GM18873 (cell line): Measurements from ENCODE around the gene FRYL.
A peak's percentile ranks its signal among the peaks of the same experiment; 100 is the strongest.
"Not testable (repeated sequence)": the region's sequence is repeated elsewhere in the genome, so short reads cannot be mapped to it uniquely, and the experiment has no call there.

ENCODE experiments used
- ATAC-seq: cut with Tn5 transposase; IDR thresholded peaks from one replicate; pipeline ENCODE4 v1.9.1; 2021; ENCODE audit warnings: mild to moderate bottlenecking, moderate library complexity, moderate number of reproducible peaks; ENCODE audit not compliant: unreplicated experiment, low FRiP score

Gene FRYL

DNA sequence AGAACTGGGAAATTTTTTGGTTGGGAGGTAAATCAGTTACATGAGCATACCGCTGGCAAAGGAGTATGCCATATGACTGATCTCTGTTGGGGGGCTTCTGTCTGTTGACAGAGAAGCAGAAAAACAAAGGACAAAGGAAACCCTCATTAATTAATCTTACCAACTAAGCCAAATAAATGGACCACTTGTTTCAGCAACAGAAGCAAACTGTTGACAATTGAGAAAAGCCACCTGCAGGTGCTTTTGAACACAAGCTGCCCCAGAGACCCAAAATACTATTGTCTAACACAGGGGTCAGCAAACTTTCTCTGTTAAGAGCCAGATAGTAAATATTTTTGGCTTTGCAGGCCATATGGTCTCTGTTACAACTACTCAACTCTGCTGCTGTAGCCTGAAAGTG lies 7.0 kb upstream of the FRYL start:
- ATAC-seq = no peak

DNA sequence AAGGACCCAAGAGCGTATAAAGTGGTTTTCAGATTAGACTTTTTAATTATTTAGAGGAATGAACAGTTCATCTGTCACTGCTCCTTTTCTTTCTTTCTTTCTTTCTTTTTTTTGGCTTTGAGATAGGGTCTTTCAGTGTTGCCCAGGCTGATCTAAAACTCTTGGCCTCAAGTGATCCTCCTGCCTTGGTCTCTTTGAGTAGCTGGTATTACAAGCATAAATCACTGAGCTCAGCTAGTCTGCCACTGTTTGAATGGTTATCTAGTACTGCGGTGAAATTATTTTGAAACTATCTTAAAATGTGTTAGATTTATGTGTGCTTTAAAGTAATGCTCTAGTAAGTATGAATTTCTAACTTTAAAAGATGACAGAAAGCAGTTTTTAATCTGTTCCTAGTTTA lies 6.5 kb upstream of the FRYL start:
- ATAC-seq = no peak

DNA sequence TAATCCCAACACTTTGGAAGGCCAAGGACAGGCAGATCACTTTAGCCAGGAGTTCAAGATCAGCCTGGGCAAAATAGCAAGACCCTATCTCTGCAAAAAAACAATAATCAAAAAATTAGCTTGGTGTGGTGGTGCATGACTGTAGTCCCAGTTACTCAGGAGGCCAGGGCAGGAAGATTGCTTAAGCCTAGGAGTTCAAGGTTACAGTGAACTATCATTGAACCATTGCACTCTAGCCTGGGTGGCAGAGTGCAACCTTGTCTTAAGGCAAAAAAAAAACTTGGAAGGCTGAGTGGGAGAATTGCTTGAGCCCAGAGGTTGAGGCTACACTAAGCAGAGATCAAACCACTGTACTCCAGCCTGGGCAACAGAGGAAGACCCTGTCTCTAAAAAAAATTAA lies 5.2 kb upstream of the FRYL start:
- no peak for ATAC-seq

DNA sequence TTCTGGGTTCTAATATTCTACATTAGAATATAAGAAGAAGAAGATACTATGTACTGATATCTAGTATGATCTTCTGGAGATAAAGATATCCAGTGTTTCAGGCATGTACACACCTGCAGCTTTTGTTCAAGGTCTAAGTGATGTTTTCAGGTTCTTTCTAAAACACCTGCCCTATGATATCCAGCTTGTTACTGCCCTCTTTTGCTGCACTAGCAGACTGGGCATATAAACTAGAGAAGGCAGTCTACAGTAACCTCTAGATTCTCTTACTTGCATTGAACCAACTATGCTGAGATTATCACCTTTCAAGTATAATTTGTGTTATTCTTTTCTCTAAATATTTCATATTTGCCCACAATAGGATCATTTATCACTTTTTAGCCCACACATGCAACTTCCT lies 1.9 kb upstream of the FRYL start:
- ATAC-seq = no peak

DNA sequence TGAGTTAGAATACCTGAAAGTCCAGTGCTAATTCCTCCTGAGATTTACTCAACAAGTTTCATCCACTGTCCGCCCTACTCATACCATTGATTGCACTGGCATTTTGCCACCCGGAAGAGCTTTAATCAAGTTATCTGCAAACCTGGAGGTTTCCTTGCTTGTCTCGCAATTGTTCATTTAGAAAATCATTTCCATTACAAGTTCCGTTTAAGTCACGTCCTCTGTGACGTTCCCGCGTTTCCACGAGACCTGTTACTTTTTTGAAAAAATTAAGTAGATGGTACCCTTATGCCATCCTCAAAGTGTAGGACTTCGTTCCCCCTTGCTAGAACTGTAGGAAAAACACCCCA lies 761 bp upstream of the FRYL start:
- ATAC-seq = no peak

DNA sequence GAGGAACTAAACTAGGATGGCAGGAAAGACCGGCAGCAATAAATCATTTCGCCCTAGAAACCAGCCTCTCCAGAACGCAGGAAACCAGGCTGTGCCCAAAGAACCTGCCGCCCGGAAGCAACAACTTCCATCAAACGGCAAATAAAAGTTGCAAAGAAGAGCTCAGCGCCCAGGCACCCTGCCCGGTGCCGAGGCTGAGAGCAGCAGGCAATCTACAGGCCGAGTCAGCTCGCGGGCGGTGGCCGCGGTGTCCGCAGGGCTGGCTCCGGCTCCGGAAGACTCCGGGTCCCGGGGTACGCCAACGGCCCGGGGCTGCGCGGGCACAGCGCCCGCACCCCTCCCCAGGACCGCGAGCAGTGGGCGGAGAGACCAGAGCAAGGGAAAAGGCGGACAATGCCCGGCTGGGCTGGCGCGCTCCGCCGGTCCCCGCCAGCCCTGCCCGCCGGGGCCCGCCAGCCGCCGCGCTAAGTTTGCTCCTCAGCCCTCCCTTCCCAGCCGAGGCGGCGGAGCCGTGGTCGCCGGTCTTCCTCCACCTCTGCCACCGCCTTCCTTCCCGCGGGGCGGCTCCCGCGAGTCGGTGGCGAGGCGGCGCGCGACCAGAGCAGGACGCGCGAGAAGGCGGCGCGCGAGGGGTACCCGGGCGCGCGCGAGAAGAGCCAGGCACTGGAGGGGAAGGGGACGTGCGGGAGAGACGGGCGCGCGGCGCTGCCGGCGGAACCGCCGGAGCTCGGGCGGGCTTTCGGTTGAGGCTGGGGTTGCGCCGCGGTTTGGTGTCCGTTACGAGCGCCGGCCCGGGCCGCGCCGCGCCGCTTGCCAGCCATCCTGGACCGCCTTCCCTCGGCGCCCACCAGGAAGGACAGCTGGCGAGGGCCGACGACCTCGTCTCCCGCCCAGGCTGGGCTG lies 733 bp downstream of the FRYL start:
- ATAC-seq = peak; percentile 21

DNA sequence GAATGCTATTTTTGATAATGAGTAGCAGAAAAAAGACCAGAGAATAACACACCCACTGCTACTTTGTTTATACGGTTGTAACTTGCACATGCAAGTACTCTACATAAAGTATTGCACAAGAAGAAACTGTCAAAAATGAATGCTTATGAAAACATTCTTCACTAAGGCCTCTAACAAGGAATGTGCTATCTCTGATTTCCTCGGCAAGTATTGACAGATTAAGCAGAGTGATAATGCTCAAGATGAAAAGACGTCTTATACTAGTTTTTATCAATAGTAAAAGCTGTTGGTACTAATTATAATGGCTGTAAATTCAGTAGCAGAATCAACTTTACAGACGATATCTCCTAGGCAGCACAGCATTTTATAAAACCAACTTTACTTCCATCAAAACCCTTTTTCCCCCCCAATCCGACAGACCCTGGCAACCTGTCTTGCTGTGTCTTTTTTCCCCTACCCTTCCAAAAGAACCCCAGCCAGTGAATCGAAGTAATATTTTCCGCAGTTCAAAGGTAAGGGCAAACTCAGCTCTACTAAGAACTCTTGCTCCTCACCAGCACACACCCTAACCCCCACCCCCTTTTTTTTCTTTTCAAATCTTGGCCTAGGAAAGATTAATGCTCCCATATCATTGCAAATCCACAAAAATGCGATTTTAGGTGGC lies 1.5 kb downstream of the FRYL start:
- ATAC-seq = no peak

DNA sequence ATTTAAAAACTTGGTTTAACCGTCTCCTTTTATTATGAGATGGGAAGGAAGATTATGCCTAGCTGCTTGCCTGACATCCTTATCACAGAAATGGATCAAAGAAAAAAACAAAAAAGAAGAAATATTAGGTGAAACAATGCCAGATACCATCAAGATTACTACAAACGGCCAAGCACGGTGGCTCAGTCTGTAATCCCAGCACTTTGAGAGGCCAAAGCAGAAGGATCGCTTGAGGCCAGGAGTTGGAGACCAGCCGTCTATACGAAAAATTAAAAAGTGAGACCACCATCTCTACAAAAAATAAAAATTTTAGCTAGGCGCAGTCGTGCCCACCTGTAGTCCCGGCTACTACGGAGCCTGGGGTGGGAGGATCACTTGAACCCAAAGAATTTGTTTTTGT lies 2.3 kb downstream of the FRYL start:
- ATAC-seq = no peak

DNA sequence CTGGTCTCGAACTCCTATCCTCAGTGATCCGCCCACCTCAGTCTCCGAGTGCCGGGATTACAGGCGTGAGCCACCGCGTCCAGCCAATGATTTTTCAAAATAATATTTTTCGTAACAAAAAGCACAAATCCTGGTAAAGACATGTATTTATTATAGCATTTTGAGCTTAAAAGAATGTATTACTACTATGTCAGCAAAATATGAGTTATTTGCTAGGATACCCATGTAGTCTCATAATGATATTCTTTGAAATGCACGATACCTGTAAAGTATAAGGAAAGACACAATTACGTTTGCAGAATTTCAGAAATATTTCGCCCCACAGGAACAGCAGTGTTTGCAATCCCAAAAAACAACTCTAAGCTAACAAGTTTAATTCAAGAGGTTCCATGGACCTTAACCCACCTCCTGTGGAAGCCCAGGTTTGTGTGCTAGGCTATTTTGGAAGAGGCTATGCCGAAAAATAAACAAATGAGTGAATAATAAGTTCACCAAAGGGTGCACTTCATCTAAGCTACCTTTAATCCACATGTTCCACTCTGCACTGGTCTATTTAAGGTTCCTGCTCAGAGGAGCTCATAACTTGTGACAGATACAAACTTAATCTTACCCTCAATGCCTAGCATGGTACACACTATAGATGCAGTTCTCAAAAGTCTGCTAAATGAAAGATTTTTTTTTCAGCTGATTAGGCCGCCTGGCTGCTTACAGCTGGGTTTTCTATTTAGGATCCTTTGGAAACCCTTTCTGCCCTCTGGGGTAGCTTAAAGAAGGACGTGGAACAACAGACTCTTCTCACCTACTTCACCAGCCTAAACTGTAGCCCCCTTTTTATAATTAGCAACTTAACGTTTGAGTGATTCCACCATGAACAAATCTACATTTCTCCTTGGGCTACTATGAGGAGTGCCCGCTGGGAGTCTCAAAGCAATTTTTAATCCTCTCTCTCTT lies 5.0 kb downstream of the FRYL start:
- ATAC-seq = no peak

DNA sequence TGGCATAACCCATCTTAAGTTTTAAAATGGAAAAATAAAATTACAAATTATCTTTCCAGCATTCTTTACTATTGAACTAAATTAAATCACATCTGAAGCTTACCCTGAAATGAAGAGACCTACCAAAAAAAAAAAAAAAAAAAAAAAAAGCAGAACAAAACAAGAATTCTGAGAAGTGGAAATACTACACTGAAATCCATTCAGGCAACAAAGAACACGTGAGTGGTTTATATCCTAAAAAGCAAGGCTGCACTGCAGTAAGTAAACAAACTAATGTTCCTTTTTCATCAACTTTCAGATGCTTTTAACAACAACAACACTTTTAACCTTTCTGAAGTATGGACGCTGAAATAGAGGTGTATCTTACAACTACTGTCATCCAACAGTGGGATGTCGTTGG lies 7.5 kb downstream of the FRYL start:
- no peak for ATAC-seq

DNA sequence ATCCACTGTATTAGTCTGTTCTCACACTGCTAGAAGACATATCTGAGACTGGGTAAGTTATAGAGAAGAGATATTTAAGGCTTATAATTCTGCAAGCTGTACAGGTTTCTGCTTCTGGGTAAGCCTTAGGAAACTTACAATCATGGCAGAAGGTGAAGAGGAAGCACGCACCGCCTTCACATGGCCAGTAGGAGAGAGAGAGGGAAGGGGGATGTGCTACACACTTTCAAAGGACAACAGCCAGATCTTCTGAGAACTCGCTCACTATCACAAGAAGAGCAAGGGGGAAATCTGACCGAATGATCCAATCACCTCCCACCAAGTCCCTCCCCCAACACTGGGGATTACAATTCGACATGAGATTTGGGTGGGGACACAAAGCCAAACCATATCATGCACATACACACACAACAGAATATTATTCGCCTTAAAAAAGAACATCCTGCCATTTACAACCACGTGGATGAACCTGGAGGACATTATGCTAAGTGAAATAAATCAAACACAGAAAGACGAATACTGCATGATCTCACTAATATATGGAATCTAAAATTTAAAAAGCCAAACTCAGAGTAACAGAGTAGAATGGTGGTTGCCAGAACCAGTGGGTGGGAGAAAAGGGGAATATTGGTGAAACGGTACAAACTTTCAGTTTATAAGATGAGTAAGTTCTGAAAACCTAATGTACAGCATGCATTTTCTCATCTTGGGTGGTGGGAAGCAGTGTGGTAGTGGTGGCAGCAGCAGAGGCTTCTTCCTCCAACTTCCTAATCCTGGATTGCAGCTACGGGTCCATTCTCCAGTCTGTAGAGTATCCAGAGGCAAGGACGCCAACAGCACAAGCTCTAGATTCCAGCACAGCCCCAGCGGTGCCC lies 12.8 kb downstream of the FRYL start:
- no peak for ATAC-seq

DNA sequence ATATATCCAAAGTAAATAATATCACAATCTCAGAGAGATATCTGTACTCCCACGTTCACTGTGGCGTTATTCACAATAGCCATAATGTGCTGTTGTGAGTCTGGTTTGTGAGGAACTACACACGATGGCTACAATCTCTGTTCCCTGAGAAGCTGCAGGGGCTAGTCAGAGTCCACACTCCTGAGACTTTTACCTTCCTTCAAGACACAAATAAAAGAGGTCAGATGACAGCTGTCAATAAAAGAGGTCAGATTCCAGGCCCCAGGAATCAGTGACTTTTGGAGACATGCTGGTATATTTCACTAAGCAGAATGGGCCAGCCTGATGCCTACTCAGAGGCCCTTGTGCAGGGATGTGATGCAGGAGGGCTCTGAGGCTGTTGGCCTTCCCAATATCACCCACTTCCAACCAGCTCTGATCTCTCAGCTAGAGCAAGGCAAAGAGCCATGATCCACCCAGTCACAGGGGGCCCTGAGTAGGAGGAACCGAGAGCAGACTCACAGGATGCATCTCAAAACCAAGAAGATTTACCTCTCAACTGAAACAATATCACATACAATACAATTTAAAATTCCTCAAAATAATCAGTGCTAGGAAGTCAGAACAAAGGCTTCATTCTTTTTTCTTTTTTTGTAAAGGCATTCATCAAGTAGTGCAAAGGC lies 13.8 kb downstream of the FRYL start:
- peak; percentile 50 for ATAC-seq

DNA sequence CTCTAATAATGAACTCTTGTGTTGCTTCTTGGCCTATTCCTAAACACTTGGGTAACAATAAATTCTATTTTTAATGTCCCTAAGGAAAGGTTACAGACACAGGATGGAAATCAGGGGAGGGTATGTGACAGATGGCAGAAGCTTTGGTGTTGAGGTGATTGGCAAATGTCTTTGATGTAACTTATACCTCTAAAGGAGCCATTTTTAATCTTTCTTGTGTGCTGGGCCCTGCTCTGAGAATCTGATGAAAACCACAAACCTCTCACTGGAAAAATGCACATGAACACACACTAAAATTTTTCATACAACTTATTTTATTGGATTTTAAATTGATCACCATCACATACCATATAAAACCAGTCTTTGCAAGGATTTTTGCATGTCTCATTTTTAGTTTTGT lies 17.7 kb downstream of the FRYL start:
- ATAC-seq = no peak

DNA sequence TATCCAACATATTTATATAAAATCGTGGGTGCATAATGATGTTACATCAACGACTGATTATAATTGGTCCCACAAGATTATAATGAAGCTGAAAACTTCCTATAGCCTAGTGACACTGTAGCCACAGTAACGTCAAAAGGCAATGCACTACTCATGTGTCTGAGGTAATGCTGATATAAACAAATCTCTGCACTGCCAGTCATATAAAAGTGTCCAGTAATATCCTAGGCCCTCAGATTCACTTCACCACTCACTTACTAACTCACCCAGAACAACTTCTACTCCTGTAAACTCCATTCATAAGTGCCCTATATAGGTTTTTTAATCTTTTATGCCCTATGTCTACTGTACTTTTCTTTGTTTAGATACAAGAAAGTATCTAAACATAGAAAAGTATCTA lies 18.8 kb downstream of the FRYL start:
- ATAC-seq = no peak

DNA sequence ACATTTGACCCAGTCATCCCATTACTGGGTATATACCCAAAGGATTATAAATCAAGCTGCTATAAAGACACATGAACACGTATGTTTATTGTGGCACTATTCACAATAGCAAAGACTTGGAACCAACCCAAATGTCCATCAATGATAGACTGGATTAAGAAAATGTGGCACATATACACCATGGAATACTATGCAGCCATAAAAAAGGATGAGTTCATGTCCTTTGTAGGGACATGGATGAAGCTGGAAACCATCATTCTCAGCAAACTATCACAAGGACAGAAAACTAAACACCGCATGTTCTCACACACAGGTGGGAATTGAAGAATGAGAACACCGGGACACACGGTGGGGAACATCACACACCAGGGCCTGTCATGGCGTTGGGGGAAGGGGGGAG lies 21.4 kb downstream of the FRYL start:
- not testable (repeated sequence) for ATAC-seq

DNA sequence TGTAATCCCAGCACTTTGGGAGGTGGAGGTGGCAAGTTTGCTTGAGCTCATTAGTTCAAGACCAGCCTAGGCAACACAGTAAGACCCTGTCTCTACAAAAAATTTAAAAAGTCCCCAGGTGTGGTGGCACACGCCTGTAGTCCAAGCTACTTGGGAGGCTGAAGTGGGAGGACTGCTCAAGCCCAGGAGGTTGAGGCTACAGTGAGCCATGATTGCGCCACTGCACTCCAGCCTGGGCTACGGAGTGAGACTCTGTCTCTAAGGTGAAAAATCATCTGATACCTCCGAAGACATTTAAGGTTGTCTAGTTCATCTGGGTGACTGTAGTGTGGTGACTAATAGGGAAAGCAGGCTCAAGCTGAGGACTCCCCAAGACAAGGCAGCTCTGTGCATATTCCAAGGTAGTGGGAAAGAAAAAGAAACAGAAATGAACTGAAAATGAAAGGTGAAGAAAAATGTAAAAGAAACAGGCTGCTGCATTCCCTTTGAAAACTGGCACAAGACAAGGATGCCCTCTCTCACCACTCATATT lies 23.3 kb downstream of the FRYL start:
- no peak for ATAC-seq

DNA sequence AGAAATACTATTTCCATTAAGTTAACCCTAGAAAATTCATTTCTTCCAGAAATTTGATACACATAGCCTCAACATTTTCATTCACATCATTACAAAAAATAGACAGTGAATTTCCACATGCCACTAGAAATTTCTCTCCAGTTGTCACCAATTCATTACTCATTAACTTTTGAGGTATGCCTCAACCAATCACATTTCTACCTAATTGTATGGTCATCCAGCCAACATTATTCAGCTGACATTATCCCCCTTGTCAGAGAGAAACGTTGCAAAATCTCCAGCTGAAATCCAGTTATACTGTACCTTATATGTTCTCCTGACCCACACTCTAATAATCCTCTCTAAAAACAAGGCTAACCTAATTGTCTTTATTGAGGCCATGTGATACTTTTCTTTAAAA lies 24.8 kb downstream of the FRYL start:
- ATAC-seq = no peak

DNA sequence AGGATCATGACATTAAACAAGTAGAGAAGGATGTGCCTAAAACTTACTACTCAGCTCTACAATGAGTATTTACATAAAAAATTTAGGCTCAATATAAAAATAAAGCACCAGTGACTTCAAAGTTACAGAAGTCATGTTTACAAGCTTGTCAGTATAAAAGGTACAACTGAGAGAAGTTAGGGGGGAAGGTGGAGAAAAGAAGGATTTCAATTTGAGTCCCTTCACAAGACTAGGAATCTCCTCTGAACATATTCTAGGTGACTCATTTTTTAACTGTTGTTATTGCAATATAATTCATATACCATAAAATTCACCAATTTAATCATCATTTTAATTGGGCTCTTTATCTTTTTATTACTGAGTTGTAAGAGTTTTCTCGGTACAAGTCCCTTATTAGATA lies 26.9 kb downstream of the FRYL start:
- ATAC-seq = no peak

DNA sequence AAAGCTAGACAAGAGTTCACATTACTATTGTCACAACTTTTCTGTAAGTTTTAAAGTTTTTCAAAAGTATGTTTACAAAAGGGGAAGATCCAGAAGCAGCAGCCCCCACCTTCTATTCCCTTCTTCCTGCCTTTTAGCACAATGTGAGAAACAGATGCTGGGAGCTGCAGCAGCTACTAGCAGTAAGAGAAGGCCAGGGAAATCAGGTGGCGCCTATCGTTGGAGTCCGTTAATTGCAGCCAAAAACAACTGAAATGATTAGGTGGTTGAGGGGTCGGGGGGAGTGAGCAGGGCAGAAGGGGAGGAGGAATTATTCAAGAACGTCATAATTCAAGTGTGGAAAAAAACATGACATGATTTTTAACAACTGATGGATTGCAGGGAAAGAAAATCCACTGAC lies 27.4 kb downstream of the FRYL start:
- ATAC-seq = no peak
